ENCODE measurements around the gene PCDH10.
"Not testable (repeated sequence)": the region's sequence is repeated elsewhere in the genome, so short reads cannot be mapped to it uniquely, and the experiment has no call there.

Gene PCDH10

GRCh38 chr4:133240451-133240850 is 91.4 kb downstream of the PCDH10 start:
- not testable (repeated sequence) for DNase-seq
